ENCODE data around the gene MRPL16.
"Not testable (repeated sequence)": the region's sequence is repeated elsewhere in the genome, so short reads cannot be mapped to it uniquely, and the experiment has no call there.

The MRPL16 gene

DNA sequence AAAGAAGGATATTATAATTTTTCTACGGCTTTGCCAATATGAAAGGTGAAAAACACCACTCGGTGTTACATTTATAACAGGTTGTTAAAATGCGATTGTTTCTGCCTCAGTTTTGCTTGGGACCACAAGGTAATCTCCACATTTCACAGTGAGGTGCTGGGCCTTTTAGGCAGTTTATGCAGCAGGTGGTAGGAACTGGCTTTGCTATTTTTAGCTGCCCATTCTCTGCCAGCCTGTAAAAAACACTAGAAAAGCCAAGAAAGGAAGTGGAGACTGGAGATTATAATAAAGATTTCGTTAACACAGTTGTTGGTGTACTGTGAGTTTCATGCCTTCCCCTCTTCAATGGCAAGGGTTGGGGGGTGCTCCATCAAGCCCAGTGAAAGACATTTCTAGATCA, 8.0 kb upstream of the MRPL16 start:
- Histone ChIP-seq H3K9me3 (ENCODE audit: control insufficient read depth, insufficient read depth, low read length) (no peaks in the 10 kb centered on the region), H3K4me2 (ENCODE audit: low read length) (peak overlapping the region; percentile 52), H3K27me3 (ENCODE audit: control insufficient read depth, low read length) (no peaks in the 10 kb centered on the region), H3K4me3 (ENCODE audit: low read length) (peak overlapping the region; percentile 27), H3K79me2 (ENCODE audit: control insufficient read depth, low read length) (no peaks in the 10 kb centered on the region), H4K20me1 (ENCODE audit: control insufficient read depth, insufficient read depth, low read depth, low read length) (no peaks in the 10 kb centered on the region), H3F3A (ENCODE audit: control insufficient read depth, insufficient read depth) (peaks cover 5% of the 10 kb centered on the region), H3K4me1 (ENCODE audit: control insufficient read depth, low read length) (peaks cover 79% of the 10 kb centered on the region), H3K9me2 (replicated peaks; ENCODE audit: control insufficient read depth, low read length) (no peaks in the 10 kb centered on the region), H3K27ac (ENCODE audit: low read depth, low read length) (peak overlapping the region; percentile 48), H3K36me3 (ENCODE audit: control insufficient read depth, low read length) (no peaks in the 10 kb centered on the region)
- TF ChIP-seq, protein P1, sequence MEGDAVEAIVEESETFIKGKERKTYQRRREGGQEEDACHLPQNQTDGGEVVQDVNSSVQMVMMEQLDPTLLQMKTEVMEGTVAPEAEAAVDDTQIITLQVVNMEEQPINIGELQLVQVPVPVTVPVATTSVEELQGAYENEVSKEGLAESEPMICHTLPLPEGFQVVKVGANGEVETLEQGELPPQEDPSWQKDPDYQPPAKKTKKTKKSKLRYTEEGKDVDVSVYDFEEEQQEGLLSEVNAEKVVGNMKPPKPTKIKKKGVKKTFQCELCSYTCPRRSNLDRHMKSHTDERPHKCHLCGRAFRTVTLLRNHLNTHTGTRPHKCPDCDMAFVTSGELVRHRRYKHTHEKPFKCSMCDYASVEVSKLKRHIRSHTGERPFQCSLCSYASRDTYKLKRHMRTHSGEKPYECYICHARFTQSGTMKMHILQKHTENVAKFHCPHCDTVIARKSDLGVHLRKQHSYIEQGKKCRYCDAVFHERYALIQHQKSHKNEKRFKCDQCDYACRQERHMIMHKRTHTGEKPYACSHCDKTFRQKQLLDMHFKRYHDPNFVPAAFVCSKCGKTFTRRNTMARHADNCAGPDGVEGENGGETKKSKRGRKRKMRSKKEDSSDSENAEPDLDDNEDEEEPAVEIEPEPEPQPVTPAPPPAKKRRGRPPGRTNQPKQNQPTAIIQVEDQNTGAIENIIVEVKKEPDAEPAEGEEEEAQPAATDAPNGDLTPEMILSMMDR (IDR thresholded peaks at IDR 0.05; ENCODE audit: low read depth, low read length, poor library complexity, severe bottlenecking): no peak
- TF ChIP-seq EZH2phosphoT487 (IDR thresholded peaks at IDR 0.05; ENCODE audit: borderline replicate concordance, low read length): no peak

DNA sequence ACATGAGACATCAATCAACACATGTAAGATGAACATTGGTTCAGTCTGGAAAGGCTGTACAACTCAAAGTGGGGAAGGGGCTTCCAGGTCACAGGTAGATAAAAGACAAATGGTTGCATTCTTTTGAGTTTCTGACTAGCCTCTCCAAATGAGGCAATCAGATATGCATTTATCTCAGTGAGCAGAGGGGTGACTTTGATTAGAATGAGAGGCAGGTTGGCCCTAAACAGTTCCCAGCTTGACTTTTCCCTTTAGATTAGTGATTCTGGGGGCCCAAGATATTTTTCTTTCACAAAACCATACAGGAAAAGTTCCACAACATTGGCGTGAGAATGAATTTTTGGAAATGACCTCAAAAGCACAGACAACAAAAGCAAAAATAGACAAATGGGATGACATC, 5.9 kb upstream of the MRPL16 start:
- H3F3A ChIP-seq (ENCODE audit: control insufficient read depth, insufficient read depth); H3K9me3 ChIP-seq (ENCODE audit: control insufficient read depth, insufficient read depth, low read length); H3K27me3 ChIP-seq (ENCODE audit: control insufficient read depth, low read length); H3K79me2 ChIP-seq (ENCODE audit: control insufficient read depth, low read length); H3K36me3 ChIP-seq (ENCODE audit: control insufficient read depth, low read length); H3K9me2 ChIP-seq (replicated peaks; ENCODE audit: control insufficient read depth, low read length); H4K20me1 ChIP-seq (ENCODE audit: control insufficient read depth, insufficient read depth, low read depth, low read length): not testable (repeated sequence)
- peak overlapping the region; percentile 48 for H3K27ac ChIP-seq (ENCODE audit: low read depth, low read length)
- peak overlapping the region; percentile 48 for H3K4me3 ChIP-seq (ENCODE audit: low read length)
- peaks cover 68% of the 10 kb centered on the region for H3K4me1 ChIP-seq (ENCODE audit: control insufficient read depth, low read length)
- peak overlapping the region; percentile 61 for H3K4me2 ChIP-seq (ENCODE audit: low read length)

DNA sequence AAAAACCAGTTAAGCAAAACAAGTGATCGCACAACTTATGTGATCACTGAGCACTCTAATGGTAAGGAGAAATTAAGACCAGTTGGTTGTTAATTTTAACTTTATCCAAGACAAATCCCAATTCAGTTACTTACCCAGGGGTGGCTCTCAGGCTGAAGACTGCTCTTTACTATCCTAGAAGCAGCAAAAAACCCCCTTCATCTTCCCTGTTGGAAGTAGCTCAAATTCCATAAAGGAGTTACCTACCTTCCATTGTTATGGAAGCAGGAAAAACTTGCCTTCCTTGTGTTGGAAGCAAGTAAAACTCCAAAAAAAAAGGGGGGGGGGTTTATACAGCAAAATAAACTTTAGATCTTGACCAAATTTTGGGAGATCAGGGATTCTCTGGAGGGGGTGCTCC, 5.2 kb upstream of the MRPL16 start:
- Histone ChIP-seq H3K4me2 (ENCODE audit: low read length) (peak overlapping the region; percentile 61; the same call in 1 of the 2 replicates), H3F3A (ENCODE audit: control insufficient read depth, insufficient read depth) (no peaks in the 10 kb centered on the region; the same call in 1 of the 2 replicates), H3K4me3 (ENCODE audit: low read length) (no peak overlapping the region), H3K27ac (ENCODE audit: low read depth, low read length) (peak overlapping the region; percentile 48; the same call in 1 of the 2 replicates), H3K4me1 (ENCODE audit: control insufficient read depth, low read length) (peaks cover 75% of the 10 kb centered on the region), H3K79me2 (ENCODE audit: control insufficient read depth, low read length) (no peaks in the 10 kb centered on the region), H4K20me1 (ENCODE audit: control insufficient read depth, insufficient read depth, low read depth, low read length) (no peaks in the 10 kb centered on the region), H3K36me3 (ENCODE audit: control insufficient read depth, low read length) (no peaks in the 10 kb centered on the region), H3K9me3 (ENCODE audit: control insufficient read depth, insufficient read depth, low read length) (no peaks in the 10 kb centered on the region), H3K27me3 (ENCODE audit: control insufficient read depth, low read length) (no peaks in the 10 kb centered on the region), H3K9me2 (replicated peaks; ENCODE audit: control insufficient read depth, low read length) (no peaks in the 10 kb centered on the region)
- no peak for TF ChIP-seq EZH2phosphoT487 (IDR thresholded peaks at IDR 0.05; ENCODE audit: borderline replicate concordance, low read length)
- TF ChIP-seq, protein P1 (IDR thresholded peaks at IDR 0.05; ENCODE audit: low read depth, low read length, poor library complexity, severe bottlenecking): no peak

DNA sequence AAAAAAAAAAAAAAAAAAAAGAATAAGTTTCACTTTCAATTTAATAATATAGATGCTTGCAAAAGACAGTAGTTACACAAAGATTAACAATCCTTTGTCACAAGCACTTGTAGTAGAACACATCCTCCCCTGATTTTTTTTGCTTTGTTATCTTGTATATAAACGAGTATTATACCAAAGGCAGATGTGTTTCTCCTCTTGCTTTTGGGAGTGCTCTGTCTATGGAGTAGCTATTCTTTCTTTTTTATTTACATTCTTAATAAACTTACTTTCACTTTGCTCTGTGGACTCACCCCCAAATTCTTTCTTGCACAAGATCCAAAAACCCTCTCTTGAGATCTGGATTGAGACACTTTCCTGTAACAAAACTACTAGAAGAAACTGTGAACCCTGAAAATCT, 3.4 kb upstream of the MRPL16 start:
- H3K9me3 ChIP-seq (ENCODE audit: control insufficient read depth, insufficient read depth, low read length): no peaks in the 10 kb centered on the region
- no peaks in the 10 kb centered on the region for H3K9me2 ChIP-seq (replicated peaks; ENCODE audit: control insufficient read depth, low read length)
- H3K27ac ChIP-seq (ENCODE audit: low read depth, low read length): peak overlapping the region; percentile 17; the same call in 1 of the 2 replicates
- H3K4me2 ChIP-seq (ENCODE audit: low read length): peak overlapping the region; percentile 46
- H3F3A ChIP-seq (ENCODE audit: control insufficient read depth, insufficient read depth): no peaks in the 10 kb centered on the region; the same call in 1 of the 2 replicates
- H3K27me3 ChIP-seq (ENCODE audit: control insufficient read depth, low read length): no peaks in the 10 kb centered on the region
- peaks cover 66% of the 10 kb centered on the region for H3K4me1 ChIP-seq (ENCODE audit: control insufficient read depth, low read length)
- H3K79me2 ChIP-seq (ENCODE audit: control insufficient read depth, low read length): peaks cover 15% of the 10 kb centered on the region
- H3K36me3 ChIP-seq (ENCODE audit: control insufficient read depth, low read length): peaks cover 6% of the 10 kb centered on the region
- peak overlapping the region; percentile 9; the same call in 1 of the 2 replicates for H3K4me3 ChIP-seq (ENCODE audit: low read length)
- H4K20me1 ChIP-seq (ENCODE audit: control insufficient read depth, insufficient read depth, low read depth, low read length): no peaks in the 10 kb centered on the region
- TF ChIP-seq EZH2phosphoT487 (IDR thresholded peaks at IDR 0.05; ENCODE audit: borderline replicate concordance, low read length): no peak
